ENCODE measurements around the gene CMKLR1.
A peak's percentile ranks its signal among the peaks of the same experiment; 100 is the strongest.

GRCh38 chr12:108381787-108382436 is 42.8 kb upstream of the CMKLR1 start:
- no peak for TF ChIP-seq EP300 (IDR thresholded peaks at IDR 0.05; ENCODE audit: borderline replicate concordance)
- TF ChIP-seq ZBTB7A (IDR thresholded peaks at IDR 0.05; ENCODE audit: low read depth), result no peak
- peak; percentile 91 for TF ChIP-seq REST (IDR thresholded peaks at IDR 0.05; ENCODE audit: low read depth)
